ENCODE results near the gene ANGPTL4.

DNA sequence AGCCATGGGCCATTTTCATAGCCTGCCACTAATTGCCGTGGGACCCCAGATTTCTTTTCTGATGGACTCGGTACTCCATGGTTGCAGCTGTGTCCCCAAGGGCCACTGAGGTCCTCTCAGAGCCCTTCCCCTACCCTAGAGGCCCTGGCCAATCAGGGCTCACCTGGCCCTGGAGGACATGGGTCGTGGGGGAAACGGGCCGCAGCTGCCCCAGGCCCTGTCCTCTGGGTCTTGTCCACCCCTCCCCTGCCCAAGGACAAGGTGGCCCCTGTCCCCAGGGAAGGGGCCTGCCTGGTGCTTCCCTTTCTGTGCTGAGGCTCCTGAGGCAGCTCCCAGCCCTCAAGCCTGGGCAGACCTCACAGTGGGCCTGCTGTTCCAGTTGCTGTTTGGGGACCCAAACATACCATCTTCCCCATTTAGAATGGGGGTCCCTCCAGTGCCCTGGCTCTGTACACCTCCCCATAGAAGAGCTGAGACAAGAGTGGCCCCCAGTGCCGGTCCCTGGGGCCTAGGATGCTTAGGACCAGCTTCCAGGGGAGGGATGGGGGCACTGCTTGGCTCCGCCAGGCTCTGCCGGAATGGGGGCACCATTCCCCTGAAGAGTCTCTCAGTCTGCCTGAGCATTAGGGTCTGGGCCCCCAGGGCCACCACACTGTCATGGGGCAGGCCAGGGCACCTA lies 29.4 kb downstream of the ANGPTL4 start:
- TF ChIP-seq, protein P1, sequence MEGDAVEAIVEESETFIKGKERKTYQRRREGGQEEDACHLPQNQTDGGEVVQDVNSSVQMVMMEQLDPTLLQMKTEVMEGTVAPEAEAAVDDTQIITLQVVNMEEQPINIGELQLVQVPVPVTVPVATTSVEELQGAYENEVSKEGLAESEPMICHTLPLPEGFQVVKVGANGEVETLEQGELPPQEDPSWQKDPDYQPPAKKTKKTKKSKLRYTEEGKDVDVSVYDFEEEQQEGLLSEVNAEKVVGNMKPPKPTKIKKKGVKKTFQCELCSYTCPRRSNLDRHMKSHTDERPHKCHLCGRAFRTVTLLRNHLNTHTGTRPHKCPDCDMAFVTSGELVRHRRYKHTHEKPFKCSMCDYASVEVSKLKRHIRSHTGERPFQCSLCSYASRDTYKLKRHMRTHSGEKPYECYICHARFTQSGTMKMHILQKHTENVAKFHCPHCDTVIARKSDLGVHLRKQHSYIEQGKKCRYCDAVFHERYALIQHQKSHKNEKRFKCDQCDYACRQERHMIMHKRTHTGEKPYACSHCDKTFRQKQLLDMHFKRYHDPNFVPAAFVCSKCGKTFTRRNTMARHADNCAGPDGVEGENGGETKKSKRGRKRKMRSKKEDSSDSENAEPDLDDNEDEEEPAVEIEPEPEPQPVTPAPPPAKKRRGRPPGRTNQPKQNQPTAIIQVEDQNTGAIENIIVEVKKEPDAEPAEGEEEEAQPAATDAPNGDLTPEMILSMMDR (IDR thresholded peaks at IDR 0.05): no peak
- no peak for TF ChIP-seq POLR2A (IDR thresholded peaks at IDR 0.05)

Data from lower leg skin (tissue), 3 donors.